ENCODE results near the gene CBFB.

DNA sequence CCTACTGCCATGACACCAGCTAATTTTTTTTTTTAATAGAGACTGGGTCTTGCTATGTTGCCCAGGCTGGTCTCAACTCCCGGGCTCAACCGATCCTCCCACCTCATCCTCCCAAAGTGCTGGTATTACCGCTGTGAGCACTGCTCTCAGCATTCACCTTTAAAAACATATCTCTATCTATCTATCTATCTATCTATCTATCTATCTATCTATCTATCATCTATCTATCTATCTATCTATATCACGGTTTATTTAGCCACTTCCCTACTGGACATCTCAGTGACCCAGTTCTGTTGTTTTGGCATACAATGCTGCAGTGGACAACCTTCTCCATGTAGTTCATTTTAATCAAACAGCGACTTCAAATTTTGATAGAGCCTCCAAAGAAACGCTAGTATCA lies 79.5 kb downstream of the CBFB start:
- TF ChIP-seq, protein P1, sequence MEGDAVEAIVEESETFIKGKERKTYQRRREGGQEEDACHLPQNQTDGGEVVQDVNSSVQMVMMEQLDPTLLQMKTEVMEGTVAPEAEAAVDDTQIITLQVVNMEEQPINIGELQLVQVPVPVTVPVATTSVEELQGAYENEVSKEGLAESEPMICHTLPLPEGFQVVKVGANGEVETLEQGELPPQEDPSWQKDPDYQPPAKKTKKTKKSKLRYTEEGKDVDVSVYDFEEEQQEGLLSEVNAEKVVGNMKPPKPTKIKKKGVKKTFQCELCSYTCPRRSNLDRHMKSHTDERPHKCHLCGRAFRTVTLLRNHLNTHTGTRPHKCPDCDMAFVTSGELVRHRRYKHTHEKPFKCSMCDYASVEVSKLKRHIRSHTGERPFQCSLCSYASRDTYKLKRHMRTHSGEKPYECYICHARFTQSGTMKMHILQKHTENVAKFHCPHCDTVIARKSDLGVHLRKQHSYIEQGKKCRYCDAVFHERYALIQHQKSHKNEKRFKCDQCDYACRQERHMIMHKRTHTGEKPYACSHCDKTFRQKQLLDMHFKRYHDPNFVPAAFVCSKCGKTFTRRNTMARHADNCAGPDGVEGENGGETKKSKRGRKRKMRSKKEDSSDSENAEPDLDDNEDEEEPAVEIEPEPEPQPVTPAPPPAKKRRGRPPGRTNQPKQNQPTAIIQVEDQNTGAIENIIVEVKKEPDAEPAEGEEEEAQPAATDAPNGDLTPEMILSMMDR (IDR thresholded peaks at IDR 0.05; ENCODE audit: poor library complexity) = no peak
- TF ChIP-seq EZH2 (IDR thresholded peaks at IDR 0.05; ENCODE audit: borderline replicate concordance) (no peak), EZH2phosphoT487 (IDR thresholded peaks at IDR 0.05; ENCODE audit: low read depth, severe bottlenecking, unreplicated experiment) (no peak)

Data from hepatocyte (in vitro differentiated cells).